Activated CD8-positive, alpha-beta memory T cell treated with anti-CD3 and anti-CD28 coated beads, Interleukin-2, amount 50 U/mL, for 1 hour (primary cell): ENCODE measurements around the gene UNC13A.
"Not testable (repeated sequence)": the region's sequence is repeated elsewhere in the genome, so short reads cannot be mapped to it uniquely, and the experiment has no call there.

Source experiments
- DNase-seq: peaks from one replicate; pipeline ENCODE4 v3.0.0-alpha.2; 2020; ENCODE audit errors: extremely low read depth

Gene UNC13A

GRCh38 chr19:17570291-17570690 is 117.9 kb downstream of the UNC13A start:
- DNase-seq: not testable (repeated sequence)

- no peak for DNase-seq
These were observed 120.2 kb downstream of the UNC13A start for GRCh38 chr19:17567940-17568339.

- no peak for DNase-seq
These were observed 122.5 kb downstream of the UNC13A start for GRCh38 chr19:17565611-17566010.

GRCh38 chr19:17564781-17565180 is 123.4 kb downstream of the UNC13A start:
- no peak for DNase-seq

- DNase-seq: no peak
These were observed 125.6 kb downstream of the UNC13A start for GRCh38 chr19:17562561-17562960.

GRCh38 chr19:17562097-17562496 is 126.1 kb downstream of the UNC13A start:
- no peak for DNase-seq

GRCh38 chr19:17560205-17560595 is 128.0 kb downstream of the UNC13A start:
- DNase-seq: no peak

GRCh38 chr19:17557466-17557865 is 130.7 kb downstream of the UNC13A start:
- no peak for DNase-seq

- DNase-seq: no peak
These were observed 131.2 kb downstream of the UNC13A start for GRCh38 chr19:17556995-17557394.

- no peak for DNase-seq
These were observed 132.0 kb downstream of the UNC13A start for GRCh38 chr19:17555929-17556813.

- peak; percentile 96 for DNase-seq
These were observed 132.7 kb downstream of the UNC13A start, which contains the start of gene COLGALT1 for GRCh38 chr19:17555480-17555928. Gene COLGALT1 (plus strand): TSS chr19:17555649. CDS start chr19:17555714, 65 bp downstream.

GRCh38 chr19:17554968-17555479 is 133.1 kb downstream of the UNC13A start:
- DNase-seq: no peak

GRCh38 chr19:17553256-17553655 is 134.9 kb downstream of the UNC13A start:
- no peak for DNase-seq

GRCh38 chr19:17552735-17553134 is 135.4 kb downstream of the UNC13A start:
- DNase-seq: not testable (repeated sequence)
